HepG2 (cell line): ENCODE data around the gene NCOA5. TPM values are rescaled to one million over a fixed set of nuclear protein-coding genes. Genes with fewer than 3 reads are reported as not detected.
A peak's percentile ranks its signal among the peaks of the same experiment; 100 is the strongest.

ENCODE experiments used
- ARNTL ChIP-seq: sonication (generic); formaldehyde crosslinking; IDR thresholded peaks from 2 replicates; pipeline ENCODE4 v1.4.0; 2020; ENCODE audit warnings: mild to moderate bottlenecking, missing genetic modification reagents
- ATF7-NPFF ChIP-seq: sonication (generic); formaldehyde crosslinking; IDR thresholded peaks from 2 replicates; pipeline ENCODE4 v1.8.1; 2023; ENCODE audit warnings: mild to moderate bottlenecking, low read depth, missing genetic modification reagents, moderate library complexity
- ETV5 ChIP-seq: IDR thresholded peaks from 2 replicates; pipeline ENCODE4 v1.6.1; 2018; ENCODE audit warnings: missing biosample characterization, missing genetic modification reagents, inconsistent platforms, borderline replicate concordance
- FOXK1 ChIP-seq: sonication (generic); formaldehyde crosslinking; IDR thresholded peaks from 2 replicates; pipeline ENCODE4 v1.4.0; 2020; ENCODE audit warnings: low read depth, missing genetic modification reagents, borderline replicate concordance
- HOXA3 ChIP-seq: sonication (generic); formaldehyde crosslinking; IDR thresholded peaks from 2 replicates; pipeline ENCODE4 v1.5.0; 2020; ENCODE audit warnings: missing genetic modification reagents
- MEIS2 ChIP-seq: sonication (generic); formaldehyde crosslinking; IDR thresholded peaks from 2 replicates; pipeline ENCODE4 v1.9.0; 2021; ENCODE audit warnings: mild to moderate bottlenecking, missing genetic modification reagents
- MZF1 ChIP-seq: sonication (generic); formaldehyde crosslinking; IDR thresholded peaks from 2 replicates; pipeline ENCODE4 v1.8.1; 2023; ENCODE audit warnings: mild to moderate bottlenecking, missing genetic modification reagents, borderline replicate concordance
- NCOA2 ChIP-seq: sonication (generic); formaldehyde crosslinking; IDR thresholded peaks from 2 replicates; pipeline ENCODE4 v1.8.0; 2022; ENCODE audit warnings: inconsistent platforms
- SOX13 ChIP-seq, 3 experiments: fragments of 450-650 bp in 1 of 3; sonication (generic) in 1 of 3; formaldehyde crosslinking in 1 of 3; IDR thresholded peaks in 2 of 3; conservative IDR thresholded peaks in 1 of 3; 2 replicates each; pipeline versions ENCODE4 v1.5.0 to v1.6.1; 2016 to 2020; ENCODE audit warnings: antibody characterized with exemption in 1 of 3, mild to moderate bottlenecking in 1 of 3, missing compliant biosample characterization in 1 of 3, missing genetic modification reagents in 1 of 3, moderate library complexity in 1 of 3
- TARDBP ChIP-seq: sonication (generic); formaldehyde crosslinking; IDR thresholded peaks from 2 replicates; pipeline ENCODE4 v1.8.0; 2022; ENCODE audit warnings: mild to moderate bottlenecking, missing genetic modification reagents
- TOE1 ChIP-seq: sonication (generic); formaldehyde crosslinking; IDR thresholded peaks from 2 replicates; pipeline ENCODE4 v1.4.0; 2020; ENCODE audit warnings: mild to moderate bottlenecking, missing genetic modification reagents
- ZEB1 ChIP-seq: IDR thresholded peaks from 2 replicates; pipeline ENCODE4 v1.6.1; 2012; ENCODE audit warnings: mild to moderate bottlenecking, low read depth, inconsistent platforms; ENCODE audit not compliant: insufficient replicate concordance
- ZNF446 ChIP-seq: sonication (generic); formaldehyde crosslinking; IDR thresholded peaks from 2 replicates; pipeline ENCODE4 v1.5.0; 2020; ENCODE audit warnings: mild to moderate bottlenecking, missing genetic modification reagents
- polyA plus RNA-seq, 8 experiments: library from polyadenylated mRNA; depleted of rRNA in 3 of 8; stranded (reverse) in 7 of 8; unstranded in 1 of 8; fragments of >200 nt; fragmentation: Illumina TruSeq in 4 of 8; extraction: Trizol in 4 of 8; gene quantifications; 2 replicates each; pipeline versions ENCODE4 v1.2.1 to v1.2.3, GENCODE V29; 2011 to 2016; ENCODE audit warnings: low read depth in 4 of 8, missing spikeins in 1 of 8, mixed read lengths in 1 of 8; ENCODE audit not compliant: insufficient read depth in 1 of 8
- total RNA-seq, 5 experiments: library from RNA; depleted of rRNA; stranded (reverse); fragments of >200 nt; fragmentation: Illumina TruSeq; extraction: Trizol; gene quantifications; 2 replicates each; pipeline ENCODE4 v1.2.3, GENCODE V29; 2016; ENCODE audit warnings: low read depth in 1 of 5
- TF ChIP-seq, protein P1 (sequence below): IDR thresholded peaks from 2 replicates; pipeline ENCODE4 v1.6.1; 2018; ENCODE audit warnings: missing genetic modification reagents, mild to moderate bottlenecking, missing compliant biosample characterization
- TF ChIP-seq, protein P2 (sequence below): sonication (generic); formaldehyde crosslinking; IDR thresholded peaks from 2 replicates; pipeline ENCODE4 v1.4.0; 2020; ENCODE audit warnings: missing genetic modification reagents, borderline replicate concordance
- TF ChIP-seq, protein P3 (sequence below): sonication (generic); formaldehyde crosslinking; IDR thresholded peaks from 2 replicates; pipeline ENCODE4 v1.4.0; 2020; ENCODE audit warnings: missing genetic modification reagents
- TF ChIP-seq, protein P4 (sequence below): sonication (generic); formaldehyde crosslinking; IDR thresholded peaks from 2 replicates; pipeline ENCODE4 v1.4.0; 2020; ENCODE audit warnings: mild to moderate bottlenecking, missing genetic modification reagents, borderline replicate concordance

NCOA5 gene
- total and polyA plus RNA-seq, 2 of the 13 experiments (the other 11 are each of a cell fraction or from before 2014, with no cell fraction given), result 16.5 to 28.4 TPM

DNA sequence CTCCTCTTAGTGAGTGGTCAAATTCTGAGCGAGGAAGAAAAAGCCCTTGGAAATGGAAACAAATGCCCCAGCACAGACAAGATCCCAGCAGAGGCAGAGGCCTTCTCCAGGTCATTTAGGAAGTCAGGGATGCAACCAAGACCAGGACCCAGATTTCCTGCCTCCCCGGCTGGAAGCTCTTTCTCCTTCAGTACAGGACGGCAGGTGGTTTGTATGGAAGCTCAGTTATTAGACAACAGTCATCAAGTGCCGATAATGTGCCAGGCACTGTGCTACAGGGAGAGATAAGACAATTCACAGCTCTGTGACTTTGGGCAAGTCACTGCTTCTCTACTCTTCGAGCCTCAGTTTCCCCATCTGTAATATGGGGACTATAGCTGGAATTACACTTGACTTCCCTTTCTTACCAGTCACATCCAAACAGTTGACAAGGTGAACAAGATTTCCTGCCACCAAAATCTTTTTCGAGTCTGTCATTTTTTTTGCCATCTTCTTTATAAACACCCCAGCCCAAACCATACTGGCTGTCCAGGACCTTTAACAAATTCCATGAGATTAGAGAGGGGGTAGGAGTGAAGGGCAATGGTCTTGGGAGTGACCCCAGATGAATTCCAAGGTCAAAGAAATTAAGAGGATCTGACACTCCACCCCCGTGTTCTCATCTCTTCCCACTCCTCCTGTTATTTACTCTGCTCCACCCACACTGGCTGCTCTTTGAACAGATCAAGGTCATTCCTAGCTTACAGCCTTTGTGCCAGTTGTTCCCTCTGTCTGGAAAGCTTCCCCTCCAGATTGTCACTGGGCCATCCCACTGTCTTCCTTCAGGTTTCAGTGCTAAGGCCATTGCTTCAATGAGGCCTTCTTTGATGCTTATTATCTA is 75.0 kb downstream of the NCOA5 start (continued):
- TF ChIP-seq, protein P1, sequence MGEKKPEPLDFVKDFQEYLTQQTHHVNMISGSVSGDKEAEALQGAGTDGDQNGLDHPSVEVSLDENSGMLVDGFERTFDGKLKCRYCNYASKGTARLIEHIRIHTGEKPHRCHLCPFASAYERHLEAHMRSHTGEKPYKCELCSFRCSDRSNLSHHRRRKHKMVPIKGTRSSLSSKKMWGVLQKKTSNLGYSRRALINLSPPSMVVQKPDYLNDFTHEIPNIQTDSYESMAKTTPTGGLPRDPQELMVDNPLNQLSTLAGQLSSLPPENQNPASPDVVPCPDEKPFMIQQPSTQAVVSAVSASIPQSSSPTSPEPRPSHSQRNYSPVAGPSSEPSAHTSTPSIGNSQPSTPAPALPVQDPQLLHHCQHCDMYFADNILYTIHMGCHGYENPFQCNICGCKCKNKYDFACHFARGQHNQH (CRISPR knock-in tag), result peak; percentile 66; the same call in 1 of the 2 replicates
- no peak for TF ChIP-seq TOE1
- TF ChIP-seq ZNF446 (CRISPR knock-in tag), result no peak
- TF ChIP-seq, protein P2, sequence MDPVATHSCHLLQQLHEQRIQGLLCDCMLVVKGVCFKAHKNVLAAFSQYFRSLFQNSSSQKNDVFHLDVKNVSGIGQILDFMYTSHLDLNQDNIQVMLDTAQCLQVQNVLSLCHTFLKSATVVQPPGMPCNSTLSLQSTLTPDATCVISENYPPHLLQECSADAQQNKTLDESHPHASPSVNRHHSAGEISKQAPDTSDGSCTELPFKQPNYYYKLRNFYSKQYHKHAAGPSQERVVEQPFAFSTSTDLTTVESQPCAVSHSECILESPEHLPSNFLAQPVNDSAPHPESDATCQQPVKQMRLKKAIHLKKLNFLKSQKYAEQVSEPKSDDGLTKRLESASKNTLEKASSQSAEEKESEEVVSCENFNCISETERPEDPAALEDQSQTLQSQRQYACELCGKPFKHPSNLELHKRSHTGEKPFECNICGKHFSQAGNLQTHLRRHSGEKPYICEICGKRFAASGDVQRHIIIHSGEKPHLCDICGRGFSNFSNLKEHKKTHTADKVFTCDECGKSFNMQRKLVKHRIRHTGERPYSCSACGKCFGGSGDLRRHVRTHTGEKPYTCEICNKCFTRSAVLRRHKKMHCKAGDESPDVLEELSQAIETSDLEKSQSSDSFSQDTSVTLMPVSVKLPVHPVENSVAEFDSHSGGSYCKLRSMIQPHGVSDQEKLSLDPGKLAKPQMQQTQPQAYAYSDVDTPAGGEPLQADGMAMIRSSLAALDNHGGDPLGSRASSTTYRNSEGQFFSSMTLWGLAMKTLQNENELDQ (CRISPR knock-in tag), result no peak
- TF ChIP-seq ZEB1, result no peak
- peak; percentile 83; the same call in 1 of the 2 replicates for TF ChIP-seq FOXK1 (CRISPR knock-in tag)
- TF ChIP-seq SOX13 (IDR thresholded peaks at IDR 0.05), result peak; percentile 71
- TF ChIP-seq SOX13 (CRISPR knock-in tag; conservative IDR thresholded peaks at IDR 0.05 in 1 of 2, IDR thresholded peaks at IDR 0.05 in 1 of 2), result peak in 1 of 2 experiments; percentile 94; a peak in 2 of 4 replicates
- TF ChIP-seq HOXA3 (CRISPR knock-in tag), result peak; percentile 70; the same call in 1 of the 2 replicates
- 0 out of 2 replicates have a peak, but pooled peaks have one; percentile 39 for TF ChIP-seq MEIS2 (CRISPR knock-in tag)
- TF ChIP-seq ARNTL, result peak; percentile 32; the same call in 1 of the 2 replicates
- TF ChIP-seq, protein P3, sequence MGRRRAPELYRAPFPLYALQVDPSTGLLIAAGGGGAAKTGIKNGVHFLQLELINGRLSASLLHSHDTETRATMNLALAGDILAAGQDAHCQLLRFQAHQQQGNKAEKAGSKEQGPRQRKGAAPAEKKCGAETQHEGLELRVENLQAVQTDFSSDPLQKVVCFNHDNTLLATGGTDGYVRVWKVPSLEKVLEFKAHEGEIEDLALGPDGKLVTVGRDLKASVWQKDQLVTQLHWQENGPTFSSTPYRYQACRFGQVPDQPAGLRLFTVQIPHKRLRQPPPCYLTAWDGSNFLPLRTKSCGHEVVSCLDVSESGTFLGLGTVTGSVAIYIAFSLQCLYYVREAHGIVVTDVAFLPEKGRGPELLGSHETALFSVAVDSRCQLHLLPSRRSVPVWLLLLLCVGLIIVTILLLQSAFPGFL (CRISPR knock-in tag), result no peak
- TF ChIP-seq ETV5 (CRISPR knock-in tag), result peak; percentile 95
- TF ChIP-seq NCOA2 (CRISPR knock-in tag), result peak; percentile 70
- no peak for TF ChIP-seq MZF1 (CRISPR knock-in tag)
- TF ChIP-seq TARDBP, result peak; percentile 58; the same call in 1 of the 2 replicates
- 0 out of 2 replicates have a peak, but pooled peaks have one; percentile 45 for TF ChIP-seq ATF7-NPFF (CRISPR knock-in tag)
- TF ChIP-seq, protein P4, sequence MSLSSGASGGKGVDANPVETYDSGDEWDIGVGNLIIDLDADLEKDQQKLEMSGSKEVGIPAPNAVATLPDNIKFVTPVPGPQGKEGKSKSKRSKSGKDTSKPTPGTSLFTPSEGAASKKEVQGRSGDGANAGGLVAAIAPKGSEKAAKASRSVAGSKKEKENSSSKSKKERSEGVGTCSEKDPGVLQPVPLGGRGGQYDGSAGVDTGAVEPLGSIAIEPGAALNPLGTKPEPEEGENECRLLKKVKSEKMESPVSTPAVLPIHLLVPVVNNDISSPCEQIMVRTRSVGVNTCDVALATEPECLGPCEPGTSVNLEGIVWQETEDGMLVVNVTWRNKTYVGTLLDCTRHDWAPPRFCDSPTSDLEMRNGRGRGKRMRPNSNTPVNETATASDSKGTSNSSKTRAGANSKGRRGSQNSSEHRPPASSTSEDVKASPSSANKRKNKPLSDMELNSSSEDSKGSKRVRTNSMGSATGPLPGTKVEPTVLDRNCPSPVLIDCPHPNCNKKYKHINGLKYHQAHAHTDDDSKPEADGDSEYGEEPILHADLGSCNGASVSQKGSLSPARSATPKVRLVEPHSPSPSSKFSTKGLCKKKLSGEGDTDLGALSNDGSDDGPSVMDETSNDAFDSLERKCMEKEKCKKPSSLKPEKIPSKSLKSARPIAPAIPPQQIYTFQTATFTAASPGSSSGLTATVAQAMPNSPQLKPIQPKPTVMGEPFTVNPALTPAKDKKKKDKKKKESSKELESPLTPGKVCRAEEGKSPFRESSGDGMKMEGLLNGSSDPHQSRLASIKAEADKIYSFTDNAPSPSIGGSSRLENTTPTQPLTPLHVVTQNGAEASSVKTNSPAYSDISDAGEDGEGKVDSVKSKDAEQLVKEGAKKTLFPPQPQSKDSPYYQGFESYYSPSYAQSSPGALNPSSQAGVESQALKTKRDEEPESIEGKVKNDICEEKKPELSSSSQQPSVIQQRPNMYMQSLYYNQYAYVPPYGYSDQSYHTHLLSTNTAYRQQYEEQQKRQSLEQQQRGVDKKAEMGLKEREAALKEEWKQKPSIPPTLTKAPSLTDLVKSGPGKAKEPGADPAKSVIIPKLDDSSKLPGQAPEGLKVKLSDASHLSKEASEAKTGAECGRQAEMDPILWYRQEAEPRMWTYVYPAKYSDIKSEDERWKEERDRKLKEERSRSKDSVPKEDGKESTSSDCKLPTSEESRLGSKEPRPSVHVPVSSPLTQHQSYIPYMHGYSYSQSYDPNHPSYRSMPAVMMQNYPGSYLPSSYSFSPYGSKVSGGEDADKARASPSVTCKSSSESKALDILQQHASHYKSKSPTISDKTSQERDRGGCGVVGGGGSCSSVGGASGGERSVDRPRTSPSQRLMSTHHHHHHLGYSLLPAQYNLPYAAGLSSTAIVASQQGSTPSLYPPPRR, result peak; percentile 81; the same call in 1 of the 2 replicates
